Activated T-cell treated with anti-CD3 and anti-CD28 coated beads, Interleukin-2, amount 50 U/mL, for 1 hour (primary cell): ENCODE results near the gene FFAR3.

ENCODE experiments used
- DNase-seq: peaks from one replicate; pipeline ENCODE4 v3.0.0-alpha.2; 2020

FFAR3 gene

GRCh38 chr19:35357867-35358573 is at the start of gene FFAR3:
TSS of gene FFAR3 (plus strand) at chr19:35358460. CDS start at chr19:35358891, 431 bp downstream.
- no peak for DNase-seq

- no peak for DNase-seq
These were observed 49.4 kb upstream of the FFAR3 start for GRCh38 chr19:35308910-35309309.

- no peak for DNase-seq
These were observed 48.6 kb upstream of the FFAR3 start for GRCh38 chr19:35309481-35310279.

GRCh38 chr19:35310331-35310730 is 47.9 kb upstream of the FFAR3 start:
- DNase-seq, result no peak

- no peak for DNase-seq
These were observed 47.3 kb upstream of the FFAR3 start for GRCh38 chr19:35310811-35311465.

- DNase-seq, result no peak
These were observed 46.2 kb upstream of the FFAR3 start for GRCh38 chr19:35311901-35312665.

- DNase-seq, result no peak
These were observed 44.7 kb upstream of the FFAR3 start for GRCh38 chr19:35313587-35313986.

- DNase-seq, result no peak
These were observed 44.2 kb upstream of the FFAR3 start for GRCh38 chr19:35314031-35314430.

GRCh38 chr19:35314858-35315470 is 43.3 kb upstream of the FFAR3 start:
- no peak for DNase-seq

GRCh38 chr19:35315883-35316282 is 42.4 kb upstream of the FFAR3 start:
- no peak for DNase-seq

GRCh38 chr19:35316560-35316959 is 41.7 kb upstream of the FFAR3 start:
- no peak for DNase-seq

- no peak for DNase-seq
These were observed 40.7 kb upstream of the FFAR3 start for GRCh38 chr19:35317464-35318043.

GRCh38 chr19:35318679-35319448 is 39.4 kb upstream of the FFAR3 start:
- DNase-seq, result no peak

GRCh38 chr19:35320065-35320713 is 38.1 kb upstream of the FFAR3 start:
- DNase-seq, result no peak

- DNase-seq, result no peak
These were observed 37.0 kb upstream of the FFAR3 start for GRCh38 chr19:35321291-35321690.

GRCh38 chr19:35322014-35322413 is 36.2 kb upstream of the FFAR3 start:
- no peak for DNase-seq

- DNase-seq, result no peak
These were observed 30.6 kb upstream of the FFAR3 start for GRCh38 chr19:35327642-35328041.

- no peak for DNase-seq
These were observed 29.4 kb upstream of the FFAR3 start, which contains the start of gene CD22 for GRCh38 chr19:35328851-35329285. TSS of gene CD22 (plus strand) at chr19:35329187. CDS start at chr19:35332041, 2,854 bp downstream.

- DNase-seq, result no peak
These were observed 28.9 kb upstream of the FFAR3 start for GRCh38 chr19:35329323-35329722.

- DNase-seq, result no peak
These were observed 27.8 kb upstream of the FFAR3 start for GRCh38 chr19:35330475-35330874.
